RKO (cell line): Measurements from ENCODE around the gene NUFIP2.
A peak's percentile ranks its signal among the peaks of the same experiment; 100 is the strongest.
"Not testable (repeated sequence)": the region's sequence is repeated elsewhere in the genome, so short reads cannot be mapped to it uniquely, and the experiment has no call there.

Experiments used
- DNase-seq: peaks from one replicate; pipeline ENCODE4 v3.0.0-alpha.2; 2016; ENCODE audit warnings: low spot score

Gene NUFIP2

GRCh38 chr17:29279397-29280070, 14.4 kb downstream of the NUFIP2 start:
- no peak for DNase-seq

GRCh38 chr17:29278692-29279091, 15.3 kb downstream of the NUFIP2 start:
- no peak for DNase-seq

- no peak for DNase-seq
Observed at GRCh38 chr17:29273924-29274323, 20.0 kb downstream of the NUFIP2 start.

DNA sequence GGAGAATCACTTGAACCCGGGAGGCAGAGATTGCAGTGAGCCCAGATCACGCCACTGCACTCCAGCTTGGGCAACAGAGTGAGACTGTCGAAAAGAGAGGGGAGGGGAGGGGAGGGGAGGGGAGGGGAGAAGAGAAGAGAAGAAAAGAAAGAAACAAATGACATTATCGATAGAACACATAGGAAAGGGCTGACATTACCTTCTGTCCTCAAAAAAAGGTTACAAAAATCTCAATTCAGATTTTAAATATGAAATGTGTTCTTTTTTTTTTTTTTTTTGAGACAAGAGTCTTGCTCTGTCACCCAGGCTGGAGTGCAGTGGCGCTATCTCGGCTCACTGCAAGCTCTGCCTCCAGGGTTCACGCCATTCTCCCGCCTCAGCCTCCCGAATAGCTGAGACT, 22.0 kb downstream of the NUFIP2 start:
- DNase-seq = not testable (repeated sequence)

DNA sequence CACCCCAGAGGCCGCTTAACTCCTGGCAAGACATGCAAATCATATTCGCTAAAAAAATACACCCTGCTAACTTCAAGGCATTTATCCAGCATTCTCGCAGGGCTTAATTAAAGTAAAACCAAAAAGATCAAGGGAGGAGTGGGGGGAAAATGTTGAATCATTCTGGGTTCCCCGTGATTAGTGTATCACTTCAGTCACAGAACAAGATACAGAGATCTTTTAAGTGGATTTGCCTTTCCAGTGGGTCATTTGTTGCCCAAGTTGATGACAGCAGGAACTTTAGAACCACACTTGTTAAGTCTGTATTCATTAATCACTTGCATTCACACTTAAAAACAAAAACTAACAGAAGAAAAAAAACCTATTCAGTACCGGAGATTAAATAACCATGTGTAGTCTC, 30.0 kb downstream of the NUFIP2 start:
- DNase-seq = no peak

DNA sequence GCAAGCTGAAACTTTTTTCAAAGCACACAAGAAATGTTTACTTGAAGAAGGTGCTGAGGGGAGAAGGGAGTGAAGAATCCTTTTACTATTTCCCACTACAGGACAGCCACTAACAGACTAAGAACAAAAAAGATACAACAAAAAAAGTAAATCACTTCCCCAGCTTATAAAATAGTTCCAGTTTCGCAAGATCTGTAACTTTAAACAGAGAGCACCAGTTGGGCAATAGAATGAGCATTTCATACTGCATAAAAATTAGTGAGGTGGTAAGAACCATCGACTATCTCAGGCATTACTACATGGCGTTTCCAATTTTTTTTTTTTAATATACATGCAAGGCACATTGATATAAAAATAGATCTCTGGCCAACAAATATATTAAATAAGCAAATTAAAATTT, 36.2 kb downstream of the NUFIP2 start:
- no peak for DNase-seq

- no peak for DNase-seq
Observed at GRCh38 chr17:29256735-29257466, 37.0 kb downstream of the NUFIP2 start.

DNA sequence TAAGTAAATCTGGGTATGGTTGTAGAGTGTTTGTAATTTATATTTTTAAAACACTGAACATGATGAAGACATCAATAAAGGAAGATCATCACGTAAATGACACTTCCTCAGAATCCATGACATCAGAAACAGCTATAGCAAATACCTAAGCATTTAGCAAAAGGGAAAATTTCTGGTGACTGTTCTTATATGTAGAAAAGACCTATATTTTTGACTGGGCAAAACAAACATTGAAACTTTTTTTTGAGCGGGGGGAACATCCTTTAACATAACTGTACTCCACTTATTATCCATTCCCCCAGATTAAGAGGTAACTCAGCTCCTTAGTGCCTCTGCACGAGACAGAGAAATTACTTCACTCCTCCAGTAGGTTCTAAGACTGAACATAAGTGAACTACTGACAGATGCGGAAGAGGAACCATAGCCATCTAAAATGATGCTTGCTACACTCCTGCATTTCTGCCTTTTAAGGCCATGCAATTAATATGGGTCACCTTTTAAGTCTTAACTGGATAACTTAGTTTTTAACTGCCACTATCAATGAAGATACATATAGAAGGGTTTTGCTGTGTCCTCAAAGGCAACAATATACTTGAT, 37.9 kb downstream of the NUFIP2 start:
- DNase-seq = no peak

DNA sequence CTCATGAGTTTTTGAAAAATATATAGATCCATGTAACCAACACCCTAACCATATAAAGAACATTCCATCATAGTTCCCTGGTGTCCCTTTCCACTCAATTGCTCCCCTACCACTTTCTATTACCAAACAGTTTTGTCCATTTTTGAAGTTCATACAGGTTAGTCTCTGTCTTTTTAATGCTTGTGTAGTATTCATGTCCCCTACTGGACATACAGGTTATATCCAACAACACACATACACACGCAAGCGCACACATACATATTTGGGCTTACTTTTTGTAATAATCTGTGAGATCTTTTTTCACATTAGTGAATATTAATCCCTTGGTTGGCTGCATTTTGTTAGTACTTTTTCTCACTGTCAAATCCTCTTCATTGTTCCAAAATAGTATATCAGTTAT, 40.9 kb downstream of the NUFIP2 start:
- no peak for DNase-seq

GRCh38 chr17:29252101-29252791, 41.7 kb downstream of the NUFIP2 start:
- peak; percentile 48 for DNase-seq

DNA sequence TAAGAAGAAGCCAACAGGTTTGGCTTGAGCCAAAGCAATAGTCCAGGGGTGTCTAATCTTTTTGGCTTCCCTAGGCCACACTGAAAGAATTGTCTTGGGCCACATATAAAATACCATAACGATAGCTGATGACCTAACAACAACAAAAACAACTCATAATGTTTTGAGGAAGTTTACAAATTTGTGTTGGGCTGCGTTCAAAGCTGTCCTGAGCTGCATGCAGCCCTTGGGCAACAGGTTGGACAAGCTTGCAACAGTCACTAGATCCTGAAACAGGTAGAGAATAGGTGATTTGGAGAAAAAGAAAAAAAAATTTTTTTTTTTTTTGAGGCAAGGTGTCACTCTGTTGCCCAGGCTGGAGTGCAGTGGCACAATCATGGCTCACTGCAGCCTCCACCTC, 42.8 kb downstream of the NUFIP2 start:
- DNase-seq = no peak

DNA sequence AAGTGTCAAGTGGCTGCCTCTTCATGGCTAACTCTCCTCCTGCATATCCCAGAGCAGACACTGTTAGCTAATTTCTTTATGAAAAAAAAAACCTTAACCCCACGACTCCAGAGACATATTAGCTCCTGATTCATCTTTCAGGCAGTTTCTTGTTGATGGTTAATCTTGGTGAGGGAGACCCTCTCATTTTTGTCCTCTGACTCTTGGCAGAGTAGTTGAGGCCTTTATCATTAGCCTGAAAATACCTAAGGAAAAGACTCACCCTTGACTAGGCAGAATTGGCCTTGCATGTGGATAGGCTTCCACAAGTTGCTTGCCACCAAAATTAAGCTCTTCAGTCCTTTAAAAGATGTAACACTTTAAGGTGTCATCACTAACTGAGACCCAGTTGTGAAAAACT, 43.3 kb downstream of the NUFIP2 start:
- DNase-seq = no peak

DNA sequence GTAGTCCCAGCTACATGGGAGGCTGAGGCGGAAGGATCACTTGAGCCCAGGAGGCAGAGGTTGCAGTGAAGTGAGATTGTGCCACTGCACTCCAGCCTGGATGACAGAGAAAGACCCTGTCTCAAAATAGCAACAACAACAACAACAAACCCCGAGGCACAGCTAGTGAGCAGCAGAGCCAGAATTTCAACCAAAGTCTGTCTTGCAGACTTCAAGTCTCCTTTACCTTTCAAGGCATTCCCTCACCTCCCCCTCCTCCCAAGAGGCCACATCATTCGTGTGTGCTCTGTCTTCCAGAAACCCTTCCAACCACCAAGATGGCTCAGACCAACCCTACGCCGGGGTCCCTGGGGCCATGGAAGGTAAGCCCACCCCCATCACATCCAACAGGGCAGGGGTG, 45.1 kb downstream of the NUFIP2 start:
- DNase-seq = no peak

- no peak for DNase-seq
Observed at GRCh38 chr17:29247219-29247618, 46.7 kb downstream of the NUFIP2 start.

GRCh38 chr17:29246628-29247027, 47.3 kb downstream of the NUFIP2 start, which contains the start of gene CRYBA1:
Gene CRYBA1 (plus strand): TSS chr17:29246859. CDS start chr17:29246864, 5 bp downstream.
- DNase-seq = no peak

GRCh38 chr17:29245401-29245800, 48.5 kb downstream of the NUFIP2 start:
- DNase-seq = no peak

DNA sequence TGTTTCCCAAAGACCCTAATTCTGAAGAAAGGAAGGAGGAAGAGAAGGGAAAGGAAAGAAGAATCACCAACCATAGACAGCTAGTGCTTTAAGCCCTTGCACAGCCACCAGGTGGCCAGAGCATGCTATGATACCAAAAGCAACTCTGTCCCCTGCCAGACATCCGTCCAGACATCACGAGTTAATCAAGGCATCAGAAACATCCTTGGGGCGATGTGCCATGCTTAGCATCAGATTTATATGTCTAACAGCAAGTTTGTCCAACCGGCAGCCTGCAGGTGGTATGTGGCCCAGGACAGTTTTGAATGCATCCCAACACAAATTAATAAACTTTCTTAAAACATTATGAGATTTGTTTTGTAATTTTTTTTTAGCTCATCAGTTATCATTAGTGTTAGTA, 50.2 kb downstream of the NUFIP2 start:
- DNase-seq = peak; percentile 47

DNA sequence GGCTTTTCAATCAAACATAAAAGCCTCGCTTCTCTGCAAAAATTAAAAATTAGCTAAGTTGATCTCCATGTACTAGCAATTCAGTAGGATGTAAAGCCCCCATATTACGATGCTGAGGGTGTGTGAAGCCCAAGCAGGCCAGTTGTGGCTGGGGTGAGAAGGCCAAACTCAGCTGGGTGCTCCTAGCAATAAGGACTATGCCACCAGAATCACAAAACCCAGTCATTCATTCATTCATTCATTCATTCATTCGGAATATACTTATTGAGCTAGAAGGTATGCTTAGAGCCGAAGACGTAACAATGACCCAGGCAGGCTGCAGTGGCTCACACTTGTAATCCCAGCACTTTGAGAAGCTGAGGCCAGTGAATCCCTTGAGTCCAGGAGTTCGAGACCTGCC, 51.2 kb downstream of the NUFIP2 start:
- no peak for DNase-seq

- no peak for DNase-seq
Observed at GRCh38 chr17:29242051-29242450, 51.9 kb downstream of the NUFIP2 start.

- DNase-seq = peak; percentile 96
Observed at GRCh38 chr17:29240968-29241963, 52.7 kb downstream of the NUFIP2 start.

GRCh38 chr17:29240477-29240876, 53.5 kb downstream of the NUFIP2 start:
- DNase-seq = no peak
